K562 (cell line): ENCODE measurements around the gene MS4A4E. TPM values are rescaled to one million over a fixed set of nuclear protein-coding genes. Genes with fewer than 3 reads are reported as not detected.
A peak's percentile ranks its signal among the peaks of the same experiment; 100 is the strongest.

ENCODE experiments used
- HDAC2 ChIP-seq: fragments of 450-650 bp; IDR thresholded peaks from 2 replicates; pipeline ENCODE4 v1.6.1; 2016; ENCODE audit warnings: mild to moderate bottlenecking
- RAD21 ChIP-seq, 2 experiments: fragments of 250-450 bp in 1 of 2; fragments of 450-650 bp in 1 of 2; sonication (Bioruptor Pico) in 1 of 2; formaldehyde crosslinking in 1 of 2; IDR thresholded peaks in 1 of 2; conservative IDR thresholded peaks in 1 of 2; 2 replicates each; pipeline versions ENCODE4 v1.4.0 to v1.8.0; 2020 to 2022; ENCODE audit warnings: mild to moderate bottlenecking in 2 of 2, moderate library complexity in 1 of 2
- RBM15 ChIP-seq: fragments of 200-400 bp; formaldehyde crosslinking; IDR thresholded peaks from 2 replicates; pipeline ENCODE4 v1.6.1; 2018; ENCODE audit warnings: mild to moderate bottlenecking, low read length, moderate library complexity; ENCODE audit not compliant: insufficient read depth
- SRSF1 ChIP-seq: fragments of 200-400 bp; formaldehyde crosslinking; IDR thresholded peaks from 2 replicates; pipeline ENCODE4 v1.6.1; 2017; ENCODE audit warnings: mild to moderate bottlenecking, low read depth, low read length, moderate library complexity
- TAF7 ChIP-seq: fragments of 450-650 bp; IDR thresholded peaks from 2 replicates; pipeline ENCODE4 v1.6.1; 2016; ENCODE audit warnings: missing genetic modification characterization, missing compliant biosample characterization
- YY1 ChIP-seq, 3 experiments: IDR thresholded peaks; 2 replicates each; pipeline ENCODE4 v1.6.1; 2011; ENCODE audit warnings: low read length in 2 of 3, mild to moderate bottlenecking in 2 of 3, moderate library complexity in 2 of 3, borderline replicate concordance in 1 of 3, control low read depth in 1 of 3, low read depth in 1 of 3; ENCODE audit not compliant: insufficient read depth in 3 of 3, insufficient replicate concordance in 2 of 3, control insufficient read depth in 1 of 3, insufficient read length in 1 of 3; ENCODE audit errors: extremely low read depth in 1 of 3
- ZC3H4 ChIP-seq: sonication (generic); formaldehyde crosslinking; IDR thresholded peaks from 2 replicates; pipeline ENCODE4 v1.9.0; 2021; ENCODE audit warnings: missing genetic modification reagents, borderline replicate concordance
- ZNF324 ChIP-seq: fragments of 250-450 bp; sonication (Bioruptor Pico); IDR thresholded peaks from 2 replicates; pipeline ENCODE4 v1.4.0; 2020; ENCODE audit warnings: mild to moderate bottlenecking
- ZNF384 ChIP-seq: IDR thresholded peaks from 2 replicates; pipeline ENCODE4 v1.6.1; 2012; ENCODE audit warnings: low read depth, low read length, improper control_type of control experiment
- ZNF592 ChIP-seq: fragments of 450-650 bp; IDR thresholded peaks from 2 replicates; pipeline ENCODE4 v1.6.1; 2017; ENCODE audit warnings: antibody characterized with exemption, mild to moderate bottlenecking
- polyA plus RNA-seq, 8 experiments: library from polyadenylated mRNA; depleted of rRNA in 4 of 8; stranded (reverse) in 5 of 8; unstranded in 3 of 8; fragments of >200 nt; fragmentation: Nextera tagmentation in 2 of 8; fragmentation: Illumina TruSeq in 1 of 8; extraction: Ambion mirVana in 2 of 8; extraction: Trizol in 1 of 8; gene quantifications; 2 replicates each; pipeline versions ENCODE4 v1.2.1 to v1.2.3, GENCODE V29; 2011 to 2014; ENCODE audit warnings: inconsistent platforms in 1 of 8, missing spikeins in 1 of 8
- total RNA-seq, 7 experiments: library from RNA; depleted of rRNA in 6 of 7; stranded (reverse); fragments of >200 nt in 6 of 7; fragmentation: Illumina TruSeq in 2 of 7; extraction: Trizol in 2 of 7; gene quantifications; 2 replicates each; pipeline versions ENCODE4 v1.2.1 to v1.2.3, GENCODE V29; 2011 to 2021; ENCODE audit warnings: low replicate concordance in 1 of 7
- TF ChIP-seq, protein P1 (sequence below), 2 experiments: fragments of 450-650 bp in 1 of 2; sonication (generic) in 1 of 2; formaldehyde crosslinking in 1 of 2; IDR thresholded peaks; 2 replicates each; pipeline versions ENCODE4 v1.7.1 to v1.9.0; 2016 to 2022; ENCODE audit warnings: inconsistent platforms in 1 of 2, mild to moderate bottlenecking in 1 of 2, missing genetic modification reagents in 1 of 2

MS4A4E gene
- total and polyA plus RNA-seq, 9 of the 15 experiments (the other 6 are each of a cell fraction or from before 2014, with no cell fraction given), result 0.11 to 0.81 (median 0.36) TPM; not detected in 2

DNA sequence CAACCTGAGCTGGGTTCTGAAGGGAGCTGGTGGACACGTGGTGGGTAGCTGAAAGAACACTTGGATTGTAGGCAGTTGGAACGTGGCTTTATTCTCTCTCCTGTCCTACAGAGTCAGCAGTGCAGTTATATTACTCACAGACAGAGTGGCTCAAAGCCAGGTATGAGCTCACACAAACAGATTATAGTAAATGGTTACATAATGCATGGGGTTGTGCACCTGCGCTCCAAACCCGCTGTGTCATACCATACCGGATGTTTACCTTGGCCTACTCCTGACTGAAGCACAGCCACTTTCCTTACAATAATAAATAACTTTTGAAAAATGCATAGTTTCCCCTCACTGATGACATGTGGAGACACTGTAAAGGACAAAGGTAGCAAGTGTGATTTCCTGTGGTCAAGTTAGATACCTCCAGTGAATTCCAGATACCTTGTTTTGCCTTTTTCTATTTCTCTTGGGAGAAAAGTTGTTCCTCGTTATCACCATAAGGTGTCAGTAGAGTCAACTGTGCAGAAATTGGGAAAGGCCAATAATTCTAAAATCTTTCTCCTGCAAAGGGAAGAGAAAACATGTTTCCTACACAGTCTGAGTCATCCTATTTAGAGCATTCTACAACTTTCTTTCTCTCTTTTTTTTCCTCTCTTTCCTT, 73.5 kb downstream of the MS4A4E start (continued):
- TF ChIP-seq, protein P1, sequence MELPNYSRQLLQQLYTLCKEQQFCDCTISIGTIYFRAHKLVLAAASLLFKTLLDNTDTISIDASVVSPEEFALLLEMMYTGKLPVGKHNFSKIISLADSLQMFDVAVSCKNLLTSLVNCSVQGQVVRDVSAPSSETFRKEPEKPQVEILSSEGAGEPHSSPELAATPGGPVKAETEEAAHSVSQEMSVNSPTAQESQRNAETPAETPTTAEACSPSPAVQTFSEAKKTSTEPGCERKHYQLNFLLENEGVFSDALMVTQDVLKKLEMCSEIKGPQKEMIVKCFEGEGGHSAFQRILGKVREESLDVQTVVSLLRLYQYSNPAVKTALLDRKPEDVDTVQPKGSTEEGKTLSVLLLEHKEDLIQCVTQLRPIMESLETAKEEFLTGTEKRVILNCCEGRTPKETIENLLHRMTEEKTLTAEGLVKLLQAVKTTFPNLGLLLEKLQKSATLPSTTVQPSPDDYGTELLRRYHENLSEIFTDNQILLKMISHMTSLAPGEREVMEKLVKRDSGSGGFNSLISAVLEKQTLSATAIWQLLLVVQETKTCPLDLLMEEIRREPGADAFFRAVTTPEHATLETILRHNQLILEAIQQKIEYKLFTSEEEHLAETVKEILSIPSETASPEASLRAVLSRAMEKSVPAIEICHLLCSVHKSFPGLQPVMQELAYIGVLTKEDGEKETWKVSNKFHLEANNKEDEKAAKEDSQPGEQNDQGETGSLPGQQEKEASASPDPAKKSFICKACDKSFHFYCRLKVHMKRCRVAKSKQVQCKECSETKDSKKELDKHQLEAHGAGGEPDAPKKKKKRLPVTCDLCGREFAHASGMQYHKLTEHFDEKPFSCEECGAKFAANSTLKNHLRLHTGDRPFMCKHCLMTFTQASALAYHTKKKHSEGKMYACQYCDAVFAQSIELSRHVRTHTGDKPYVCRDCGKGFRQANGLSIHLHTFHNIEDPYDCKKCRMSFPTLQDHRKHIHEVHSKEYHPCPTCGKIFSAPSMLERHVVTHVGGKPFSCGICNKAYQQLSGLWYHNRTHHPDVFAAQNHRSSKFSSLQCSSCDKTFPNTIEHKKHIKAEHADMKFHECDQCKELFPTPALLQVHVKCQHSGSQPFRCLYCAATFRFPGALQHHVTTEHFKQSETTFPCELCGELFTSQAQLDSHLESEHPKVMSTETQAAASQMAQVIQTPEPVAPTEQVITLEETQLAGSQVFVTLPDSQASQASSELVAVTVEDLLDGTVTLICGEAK (IDR thresholded peaks at IDR 0.05), result no peak
- TF ChIP-seq, protein P1 (CRISPR knock-in tag; IDR thresholded peaks at IDR 0.05), result no peak
- TF ChIP-seq YY1 (IDR thresholded peaks at IDR 0.05; ENCODE audit: borderline replicate concordance in 1 of 3, control insufficient read depth in 1 of 3, extremely low read depth in 1 of 3, insufficient read depth in 3 of 3, insufficient read length in 1 of 3, insufficient replicate concordance in 2 of 3, low read depth in 1 of 3, low read length in 2 of 3) (peak in 1 of 3 experiments; percentile 18), ZNF592 (no peak), ZC3H4 (CRISPR knock-in tag) (no peak), RAD21 (CRISPR knock-in tag; conservative IDR thresholded peaks at IDR 0.05 in 1 of 2, IDR thresholded peaks at IDR 0.05 in 1 of 2) (peak; percentile 40 to 85), ZNF384 (no peak), TAF7 (tag) (no peak), ZNF324 (CRISPR knock-in tag) (no peak), SRSF1 (no peak), HDAC2 (no peak), RBM15 (no peak)
